Activated T-cell treated with anti-CD3 and anti-CD28 coated beads, Interleukin-2, amount 50 U/mL, for 1 hour (primary cell): Measurements from ENCODE around the gene RASSF5.

Experiments
- DNase-seq: peaks from one replicate; pipeline ENCODE4 v3.0.0-alpha.2; 2020

RASSF5 gene

DNA sequence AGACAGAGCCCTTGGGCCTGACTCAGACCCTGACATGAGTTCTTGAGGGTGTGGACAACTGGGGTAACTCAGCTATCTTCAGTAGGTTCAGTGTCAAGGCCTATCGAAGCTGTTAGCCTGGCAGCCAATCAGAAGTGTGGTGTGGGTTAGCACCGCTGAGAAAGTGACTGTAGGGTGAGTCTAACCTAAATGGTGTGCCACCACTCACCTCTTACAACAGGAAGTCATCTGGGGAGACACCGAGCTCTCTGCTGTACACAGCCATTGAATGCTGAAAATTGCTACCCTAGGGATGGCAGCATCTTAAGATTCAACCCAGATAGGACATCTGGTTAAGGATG lies 44.6 kb downstream of the RASSF5 start:
- peak; percentile 67 for DNase-seq

DNA sequence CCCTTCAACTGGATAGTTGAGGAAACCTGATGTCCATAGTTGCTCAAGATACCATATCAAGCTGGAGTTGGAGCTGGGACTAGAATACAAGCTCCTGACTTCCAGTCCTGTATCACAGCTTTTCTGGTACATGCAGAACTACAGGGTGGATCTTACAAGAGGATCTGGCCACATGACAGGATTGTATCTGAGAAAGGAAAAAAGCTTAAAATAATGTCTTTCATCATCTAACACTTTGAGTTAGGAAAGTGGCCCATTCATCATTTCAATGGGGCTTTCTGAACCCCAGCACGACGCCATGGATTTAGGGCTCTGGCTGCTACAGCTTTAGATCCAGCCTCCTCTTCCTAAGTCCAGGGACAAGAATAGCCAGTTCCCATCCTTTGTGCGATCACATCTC lies 46.9 kb downstream of the RASSF5 start:
- DNase-seq: no peak

DNA sequence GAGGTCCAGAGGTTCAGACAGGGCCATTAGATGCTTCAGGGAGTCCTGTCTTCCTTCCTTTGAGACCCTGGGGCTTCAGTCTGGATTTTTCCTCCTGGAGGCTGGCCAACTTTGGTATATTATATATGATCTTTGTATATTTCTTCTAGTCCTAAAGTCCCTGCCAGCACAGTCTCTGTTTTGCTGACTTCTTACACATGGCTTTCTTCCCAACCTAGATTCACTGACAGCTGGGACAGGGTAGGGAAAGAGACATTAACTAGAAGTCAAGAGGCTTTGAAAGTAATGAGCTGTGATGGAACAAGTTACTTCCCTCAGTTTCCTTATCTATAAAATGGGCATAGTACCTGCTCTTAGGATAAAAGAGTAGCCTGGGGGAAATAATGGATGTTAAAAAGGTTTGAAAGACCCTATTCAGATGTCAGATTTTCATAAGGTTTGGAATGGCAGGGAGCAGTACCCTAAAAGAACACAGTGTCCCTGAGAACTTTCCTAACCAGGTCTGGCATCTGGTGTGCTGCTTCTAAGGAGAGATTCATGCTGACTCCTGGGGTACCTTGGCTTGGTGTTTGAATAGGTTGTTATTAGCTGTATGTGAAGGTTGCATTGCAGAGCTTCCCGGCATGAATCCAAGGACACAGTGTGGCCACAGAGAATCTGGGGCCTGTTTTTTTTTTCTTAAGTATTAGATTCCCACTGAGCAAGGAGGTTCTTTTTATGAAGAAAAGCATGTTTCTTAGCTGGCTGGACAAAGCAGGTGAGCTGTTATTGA lies 47.6 kb downstream of the RASSF5 start:
- DNase-seq: no peak

DNA sequence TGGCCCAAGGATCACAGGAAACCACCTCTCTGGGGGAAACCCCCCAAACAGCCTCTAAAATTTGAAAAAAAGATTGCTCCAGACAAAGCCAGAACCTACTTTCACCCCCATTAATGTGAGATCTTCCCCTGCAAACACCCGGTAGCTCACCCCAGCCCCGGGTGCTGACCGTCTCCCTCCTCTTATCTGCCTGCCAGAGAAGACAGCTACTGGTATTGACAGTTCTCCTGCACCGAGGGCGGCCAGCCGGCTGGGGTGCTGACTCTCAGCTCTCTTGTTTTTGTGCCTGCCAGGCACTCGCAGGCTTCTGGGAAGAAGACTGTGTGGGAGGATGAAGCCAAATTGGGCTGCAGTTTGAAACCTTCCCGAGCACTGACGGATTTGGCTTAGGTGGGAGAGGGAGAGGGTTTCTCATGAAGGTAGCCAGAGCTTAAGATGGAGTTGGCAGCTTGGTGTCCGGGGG lies 48.2 kb downstream of the RASSF5 start:
- peak; percentile 58 for DNase-seq

DNA sequence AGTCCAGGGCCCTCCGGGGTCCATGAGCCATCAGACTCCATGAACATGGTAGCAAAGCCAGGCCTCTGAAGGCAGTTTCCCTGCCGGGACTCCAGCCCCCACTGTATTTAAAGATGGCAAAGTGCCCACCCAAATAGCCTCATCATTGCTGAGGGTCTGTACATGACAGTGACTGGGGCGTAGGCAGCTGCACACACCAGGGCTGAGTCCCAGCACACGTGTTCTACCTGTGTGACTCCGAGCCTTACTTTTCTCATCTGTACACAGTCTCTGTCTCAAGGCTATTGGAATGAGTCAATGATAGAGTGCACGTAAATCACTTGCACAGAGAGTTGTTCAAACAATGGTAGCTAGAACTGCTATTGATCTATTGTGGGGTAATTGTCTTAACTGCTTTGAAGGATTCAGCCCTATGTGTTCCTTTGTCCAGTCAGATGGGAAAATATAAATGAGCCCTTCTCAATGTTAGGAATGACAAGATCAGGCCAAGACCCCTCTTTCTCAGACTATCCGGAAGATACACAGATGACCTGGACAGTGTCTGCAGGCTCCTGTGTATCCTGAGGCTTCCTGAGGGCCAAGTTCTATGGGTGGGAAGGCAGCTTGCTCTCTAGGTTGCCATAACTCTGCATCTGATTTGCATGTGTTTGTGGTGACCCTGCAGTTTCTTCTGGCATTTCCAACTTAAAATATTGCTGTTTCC lies 48.9 kb downstream of the RASSF5 start:
- DNase-seq: peak; percentile 51

DNA sequence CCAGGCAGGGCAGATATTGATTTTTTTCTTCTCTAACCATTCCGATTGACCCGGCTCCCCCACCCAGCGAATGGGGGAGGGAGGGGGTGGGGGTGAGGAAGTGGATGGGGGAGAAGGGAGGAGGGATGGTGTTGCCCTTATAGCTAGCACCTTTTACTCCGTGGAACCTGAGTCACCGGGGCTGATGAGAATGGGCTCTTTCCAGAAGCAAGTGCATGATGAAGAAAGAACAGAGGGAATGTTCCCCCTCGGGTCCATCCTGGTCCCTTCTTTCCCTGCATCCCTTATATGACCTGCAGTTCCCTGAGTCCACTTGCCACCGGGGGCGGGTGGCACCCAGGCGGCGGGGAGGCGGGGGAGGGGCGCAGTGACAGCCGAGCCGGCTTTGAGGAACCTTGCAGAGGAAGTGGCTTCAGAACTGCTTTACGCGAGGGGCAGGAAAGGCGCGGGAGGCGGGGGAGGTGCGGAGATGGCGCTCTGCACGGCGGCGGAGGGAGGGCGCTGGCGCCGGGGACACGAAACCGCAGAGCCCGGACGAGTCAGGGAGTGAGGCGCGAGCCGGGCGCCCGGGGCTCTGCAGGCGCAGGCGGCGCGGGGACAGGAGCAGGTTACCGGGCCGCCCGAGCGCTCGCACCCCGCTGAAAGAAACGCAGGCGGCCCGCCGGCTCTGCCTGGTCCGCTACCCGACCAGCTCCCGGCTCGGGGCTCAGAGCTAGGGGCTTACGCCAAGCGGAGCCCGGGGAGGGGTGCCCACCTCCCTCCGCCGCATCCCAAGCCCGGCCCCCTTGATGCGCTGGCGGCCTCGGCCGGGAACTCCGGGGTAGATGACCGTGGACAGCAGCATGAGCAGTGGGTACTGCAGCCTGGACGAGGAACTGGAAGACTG lies 49.7 kb downstream of the RASSF5 start:
- peak; percentile 90 for DNase-seq

DNA sequence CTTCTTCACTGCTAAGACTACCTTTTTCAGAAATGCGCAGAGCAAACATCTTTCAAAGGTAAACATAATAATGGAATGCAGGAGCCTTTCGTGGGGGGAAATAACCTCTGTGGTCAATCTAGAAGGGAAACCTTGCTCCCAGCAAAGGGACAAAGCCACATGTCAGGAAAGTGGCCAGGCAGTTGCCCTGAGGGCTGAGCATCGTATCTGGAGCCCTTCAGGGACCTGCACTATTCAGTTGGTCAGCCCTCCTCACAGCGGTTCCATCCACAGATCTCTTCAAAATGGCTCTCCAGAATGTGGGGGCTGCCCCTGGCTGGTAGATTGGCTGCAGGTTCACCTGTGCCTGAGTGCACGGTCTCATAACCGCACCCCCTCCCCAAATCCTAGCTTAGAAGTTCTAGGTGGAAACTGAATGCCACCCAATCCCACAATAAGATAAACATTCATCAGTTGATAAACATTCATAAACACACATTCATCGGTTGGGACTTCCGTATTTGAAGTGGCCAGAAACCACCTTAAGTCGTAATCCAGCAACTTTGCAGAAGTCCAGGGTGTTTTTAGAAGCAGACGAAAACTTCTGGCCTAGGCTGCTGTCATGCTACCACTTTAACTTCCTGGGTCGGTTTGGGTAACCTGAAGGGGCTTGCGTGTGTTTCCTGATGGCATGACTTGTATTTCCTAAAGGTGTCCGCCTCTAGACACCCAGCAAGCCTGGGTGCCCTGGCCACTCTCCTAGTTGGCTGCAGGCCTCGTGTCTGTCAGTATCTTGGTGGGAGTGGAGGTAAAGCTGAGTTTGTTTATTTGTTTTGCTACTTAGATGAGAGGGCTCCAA lies 50.5 kb downstream of the RASSF5 start:
- DNase-seq: peak; percentile 65

DNA sequence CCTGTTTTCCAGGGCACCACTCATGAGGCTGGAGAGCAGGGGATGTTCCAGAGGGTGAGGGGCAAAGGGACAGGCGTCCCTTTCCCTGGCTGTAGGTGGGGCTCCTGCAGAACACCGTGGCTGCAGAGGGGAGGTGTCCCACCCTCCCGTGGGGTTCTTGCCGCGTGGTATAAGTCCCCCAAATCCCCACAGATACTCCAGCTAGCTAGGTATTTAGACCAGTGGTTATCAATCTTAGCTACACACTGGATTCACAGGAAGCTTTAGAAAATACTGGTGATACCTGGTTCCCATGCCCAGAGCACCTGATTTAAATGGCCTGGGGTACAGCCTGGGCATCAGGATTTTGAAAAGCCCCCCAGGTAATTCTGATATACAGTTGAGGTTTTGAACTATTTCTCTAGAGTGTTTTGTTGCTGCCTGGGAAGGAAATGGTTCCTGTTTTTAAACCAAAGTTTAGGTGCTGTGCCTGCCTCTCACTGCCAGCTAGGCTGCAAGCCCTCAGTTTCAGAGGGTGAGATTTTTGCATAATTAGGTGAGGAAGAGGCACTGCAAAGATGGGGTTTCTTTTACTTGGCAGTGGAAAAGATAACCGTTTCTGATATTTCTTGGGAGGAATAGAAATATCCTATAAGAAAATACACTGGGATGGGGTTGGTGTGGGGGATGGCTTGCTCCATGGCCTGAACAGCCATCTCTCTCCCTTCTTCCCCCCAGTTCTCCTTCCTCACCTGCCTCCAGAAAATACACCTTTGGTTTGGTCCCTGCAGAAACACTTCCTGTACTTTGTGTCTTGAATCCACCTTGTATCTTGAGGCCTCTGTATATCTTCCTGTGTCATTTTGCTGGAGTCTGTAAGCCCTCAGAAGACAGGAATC lies 51.7 kb downstream of the RASSF5 start:
- DNase-seq: peak; percentile 45

DNA sequence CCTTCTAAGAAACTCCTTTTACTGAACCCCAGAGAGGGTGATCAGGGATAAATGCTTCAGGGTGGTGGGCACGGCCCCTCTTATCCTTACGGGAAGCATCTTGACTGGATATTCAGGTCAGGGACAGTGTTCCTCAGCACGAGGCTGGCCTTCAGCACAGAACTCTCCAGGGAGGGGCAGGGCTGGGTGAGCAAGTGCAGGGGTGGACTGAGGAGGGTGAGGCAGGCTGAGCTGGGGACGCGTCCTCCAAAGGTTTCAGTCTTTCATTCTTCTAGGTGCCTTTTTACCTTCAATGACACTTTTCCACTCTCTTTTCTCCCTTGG lies 52.3 kb downstream of the RASSF5 start:
- DNase-seq: peak; percentile 56

DNA sequence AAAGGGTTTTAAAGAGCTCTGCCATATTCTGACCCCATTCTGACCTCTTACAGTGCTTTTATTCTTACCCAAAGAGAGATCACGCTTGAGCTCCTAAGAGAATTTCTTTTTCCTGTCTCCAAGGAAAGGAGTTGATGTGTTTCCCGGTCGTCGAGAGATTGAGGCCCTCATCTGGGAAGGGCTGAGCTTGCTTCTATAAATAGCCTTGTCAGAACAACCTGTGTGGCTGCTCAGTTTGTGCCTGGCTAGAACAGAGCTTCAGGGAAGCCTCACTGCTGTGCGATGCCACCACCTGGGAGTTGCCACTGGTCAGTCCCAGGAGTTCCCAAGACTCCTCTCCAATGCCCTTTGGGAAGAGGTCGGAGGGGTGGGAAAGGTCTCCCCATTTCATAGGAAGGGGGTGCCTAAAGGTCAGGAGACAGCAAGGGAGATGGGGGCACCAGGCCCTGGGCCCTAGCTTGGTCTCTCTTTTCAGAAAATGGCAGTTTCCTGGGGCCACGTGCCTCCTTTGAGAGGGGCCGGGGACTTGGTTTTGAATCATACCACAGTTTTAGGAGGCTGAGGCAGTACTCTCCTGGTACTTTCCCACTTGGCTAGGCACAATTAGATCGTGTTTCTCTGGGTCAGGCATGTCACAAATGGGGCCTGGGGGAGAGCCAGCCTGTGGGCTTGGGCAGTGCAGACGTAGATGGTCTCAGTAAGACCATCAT lies 52.8 kb downstream of the RASSF5 start:
- peak; percentile 42 for DNase-seq

DNA sequence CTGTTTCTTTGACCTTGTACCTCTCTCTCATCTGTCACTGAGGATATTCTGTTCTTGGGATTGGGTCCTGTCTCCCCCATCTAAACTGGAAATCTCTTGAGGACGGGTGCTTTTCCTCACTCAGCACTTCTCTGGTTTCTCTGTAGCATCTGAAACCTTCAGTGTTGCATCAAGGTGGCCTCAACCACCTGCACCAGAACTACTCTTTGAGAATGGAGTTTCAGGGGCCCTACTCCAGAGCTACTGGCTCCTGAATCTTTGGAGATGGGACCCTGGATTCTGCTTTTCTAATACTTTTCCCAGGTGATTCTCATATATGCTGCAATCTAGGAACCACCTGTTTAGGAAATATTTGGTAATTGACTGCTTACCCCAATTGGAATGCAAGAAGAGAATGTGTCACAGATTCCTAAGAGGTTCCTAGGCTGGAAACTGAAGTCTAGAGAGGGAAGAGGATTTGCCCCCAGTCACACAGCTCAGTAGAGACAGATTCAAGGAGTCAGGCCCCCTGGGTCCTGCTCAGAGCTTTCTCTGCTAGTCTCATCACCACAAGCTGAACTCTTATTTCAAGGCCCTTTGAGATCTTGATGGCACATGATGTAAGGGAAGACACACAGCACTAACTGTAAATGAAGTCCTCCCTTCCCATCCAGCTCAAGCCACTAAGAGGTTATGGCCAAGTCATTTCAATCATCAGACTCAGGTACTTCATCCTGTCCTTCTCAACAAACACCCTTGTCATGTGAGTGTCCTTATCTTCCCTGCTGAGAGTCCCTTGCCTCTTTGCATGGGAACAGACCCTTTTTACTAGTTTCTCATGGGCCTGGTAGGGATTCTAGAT lies 56.3 kb downstream of the RASSF5 start:
- no peak for DNase-seq

DNA sequence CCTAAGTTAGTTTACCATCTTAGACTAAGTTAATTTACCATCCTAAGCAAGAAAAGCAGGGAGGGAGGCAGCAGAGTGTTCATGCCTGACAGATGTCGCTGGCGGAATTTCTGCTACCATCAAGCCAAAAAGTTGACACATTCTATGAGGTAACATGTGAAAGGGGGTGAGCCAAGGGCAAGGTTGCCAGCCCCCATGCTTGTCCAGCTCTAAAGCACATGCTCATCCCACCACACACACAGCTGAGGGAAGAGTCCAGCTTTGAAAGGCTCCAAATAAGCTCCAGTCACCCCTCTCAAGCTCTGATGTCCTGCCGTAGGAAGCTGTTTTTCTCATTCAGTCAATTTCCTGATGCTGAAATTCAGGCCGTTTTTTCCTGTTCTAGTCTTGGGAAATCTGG lies 58.7 kb downstream of the RASSF5 start:
- DNase-seq: no peak

DNA sequence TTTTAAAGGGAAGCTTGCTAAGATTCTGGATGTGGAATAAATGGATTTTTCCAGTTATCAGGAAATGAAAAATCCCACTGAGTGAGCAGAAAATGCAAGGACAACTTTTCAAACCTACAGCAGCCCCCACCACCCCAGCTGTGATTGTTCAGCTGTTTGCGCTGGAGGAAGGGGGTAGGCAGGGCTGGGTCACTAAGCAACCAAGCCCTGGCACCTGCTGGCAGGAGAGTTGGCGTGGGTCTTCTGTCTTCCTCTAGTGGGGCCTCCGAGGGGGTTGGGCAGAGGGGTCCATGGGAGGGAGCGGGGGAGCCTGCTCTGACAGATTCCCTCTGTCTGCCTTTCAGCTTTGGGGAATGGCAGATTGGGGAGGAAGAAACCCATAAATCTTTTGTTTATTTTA lies 59.7 kb downstream of the RASSF5 start:
- DNase-seq: no peak

DNA sequence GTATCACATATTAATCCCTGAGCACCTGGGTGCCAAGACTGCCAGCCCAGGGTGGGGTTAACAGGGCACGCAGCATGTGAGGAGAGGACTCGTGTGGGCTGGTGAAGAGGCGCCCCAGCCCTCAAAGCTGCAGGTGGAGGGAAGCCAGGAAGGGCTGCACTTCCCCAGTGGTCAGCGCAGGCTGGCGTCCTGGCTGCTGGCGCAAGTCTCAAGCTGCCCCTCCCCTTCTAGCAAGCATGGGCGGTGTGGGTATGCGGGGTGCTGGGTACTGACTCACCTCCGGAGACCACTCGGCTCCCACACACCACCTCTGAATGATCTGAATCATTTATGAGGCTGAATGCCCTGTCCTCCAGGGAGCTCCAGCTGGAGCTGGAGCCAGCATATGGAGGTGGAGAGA lies 60.9 kb downstream of the RASSF5 start:
- DNase-seq: peak; percentile 47

DNA sequence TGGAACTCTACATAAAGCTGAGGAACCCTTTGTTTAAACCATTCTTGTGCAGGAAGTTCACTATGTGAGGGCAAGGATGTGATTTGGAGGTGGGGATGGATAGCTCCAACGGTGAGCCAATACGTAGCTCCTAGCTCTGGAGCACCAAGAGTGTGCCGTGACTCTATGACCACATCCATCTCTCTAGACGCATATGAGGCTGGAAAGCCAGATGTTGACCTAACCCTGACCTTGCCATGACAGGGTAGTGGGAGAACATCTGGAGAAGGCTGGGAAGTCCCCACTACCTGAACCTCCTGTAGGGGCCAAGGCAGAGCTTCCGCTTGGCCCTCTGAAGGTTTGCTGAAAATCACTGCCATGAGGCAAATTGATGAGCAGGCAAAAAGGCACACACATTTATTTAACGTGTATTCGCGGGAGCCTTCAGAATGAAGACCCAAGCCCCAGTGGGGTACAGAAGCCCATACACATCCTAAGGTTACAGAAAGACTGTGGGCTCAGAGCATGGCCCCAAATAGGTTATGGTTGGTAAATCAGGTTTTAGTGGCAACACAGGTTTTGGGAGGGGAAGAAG lies 61.5 kb downstream of the RASSF5 start:
- DNase-seq: peak; percentile 36

DNA sequence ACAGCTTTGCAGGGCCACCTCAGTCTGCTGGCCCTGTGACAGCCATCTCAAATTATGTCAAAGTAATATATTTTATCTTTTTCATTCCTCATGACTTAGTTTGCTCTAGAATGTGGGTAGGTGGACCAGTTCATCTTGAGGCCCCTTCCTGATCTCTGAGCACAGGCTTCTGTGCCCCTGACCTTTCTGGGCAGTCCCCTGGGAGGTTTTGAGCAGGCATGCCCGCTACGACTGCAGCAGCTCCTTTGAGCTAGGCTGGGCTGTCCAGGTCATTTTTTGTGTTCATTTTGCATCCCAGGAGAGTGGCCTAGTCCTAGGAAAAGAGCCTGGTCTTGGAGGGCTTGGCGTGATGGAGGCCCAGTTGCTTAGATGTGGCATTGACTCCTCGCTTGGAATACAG lies 62.2 kb downstream of the RASSF5 start:
- no peak for DNase-seq

DNA sequence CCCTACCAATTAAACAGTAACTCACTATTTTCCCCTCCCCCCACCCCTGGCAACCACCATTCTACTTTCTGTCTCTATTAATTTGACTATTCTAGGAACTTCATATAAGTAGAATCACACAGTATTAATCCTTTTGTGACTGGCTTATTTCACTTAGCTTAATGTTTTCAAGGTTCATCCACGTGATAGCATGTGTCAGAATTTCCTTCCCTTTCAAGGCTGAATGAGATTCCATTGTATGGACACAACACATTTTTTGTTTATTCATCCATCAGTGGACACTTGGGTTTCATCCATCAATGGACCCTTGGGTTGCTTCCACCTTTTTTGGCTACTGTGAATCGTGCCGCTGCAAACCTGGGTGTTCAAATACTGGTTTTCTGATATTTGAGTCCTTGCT lies 63.2 kb downstream of the RASSF5 start:
- DNase-seq: no peak

DNA sequence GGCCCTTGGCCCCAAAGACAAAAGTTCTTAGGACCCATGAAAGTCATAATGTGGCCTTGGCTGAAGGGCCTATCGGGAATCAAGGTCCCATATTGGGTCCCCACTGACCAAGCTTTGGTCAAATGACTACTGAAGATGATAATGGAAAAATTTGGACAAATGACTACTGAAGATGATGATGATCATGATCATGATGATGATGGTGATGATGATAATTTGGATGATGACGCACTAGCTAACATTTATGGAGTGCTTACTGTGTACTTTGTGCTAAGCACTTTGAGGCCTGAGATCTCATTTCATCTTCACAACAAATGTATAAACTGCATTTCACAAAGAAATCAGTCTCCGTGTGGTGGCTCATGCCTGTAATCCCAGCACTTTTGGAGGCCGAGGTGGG lies 65.5 kb downstream of the RASSF5 start:
- no peak for DNase-seq

DNA sequence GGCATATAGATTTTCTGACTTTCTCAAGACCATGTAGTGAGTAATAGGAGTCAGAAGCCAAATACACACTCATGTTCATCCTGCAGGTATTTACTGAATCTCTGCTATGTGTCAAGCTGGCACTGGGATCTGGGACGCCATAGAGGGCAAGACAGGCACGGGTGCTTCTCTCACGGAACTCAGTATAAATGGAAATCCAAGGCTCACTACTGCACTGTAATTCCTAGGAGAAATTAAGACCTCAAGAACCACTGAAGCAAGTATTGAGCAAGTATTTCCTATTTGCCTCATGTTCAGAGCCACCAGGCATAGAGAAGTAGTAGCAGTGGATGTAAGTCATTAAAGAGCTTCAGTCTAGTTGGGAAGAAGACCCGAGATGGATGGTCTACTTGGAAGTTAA lies 66.0 kb downstream of the RASSF5 start:
- DNase-seq: no peak

DNA sequence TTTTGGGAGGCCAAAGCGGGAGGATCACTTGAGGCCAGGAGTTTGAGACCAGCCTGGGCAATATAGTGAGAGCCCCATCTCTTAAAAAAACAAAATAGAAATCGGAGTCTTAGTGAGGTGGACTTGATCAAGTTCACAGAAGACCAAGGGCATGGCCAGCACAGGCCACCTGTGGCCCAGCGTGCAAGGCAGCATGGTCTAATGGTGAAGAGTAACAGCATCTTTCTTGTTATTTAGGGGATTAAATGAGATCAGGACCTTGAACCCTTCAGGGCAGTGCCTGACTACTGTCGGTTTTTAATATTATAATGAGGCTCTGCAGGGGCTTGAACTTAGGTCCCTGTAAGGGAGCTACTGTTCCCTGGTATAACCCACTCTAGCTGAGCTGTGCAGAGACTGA lies 66.4 kb downstream of the RASSF5 start:
- no peak for DNase-seq
